GM12878 (cell line): Measurements from ENCODE around the gene TNP1. TPM values are rescaled to one million over a fixed set of nuclear protein-coding genes. Genes with fewer than 3 reads are reported as not detected.

Experiments
- ATAC-seq: fragments of 200-7000 bp; cut with Tn5 transposase; 3 replicates; pipeline ENCODE4 v1.9.1; 2020; ENCODE audit warnings: mild to moderate bottlenecking, moderate library complexity
- BruUV-seq: library from RNA; stranded (reverse); fragments of 400-500 nt; replicated peaks from 2 replicates; lab custom pipeline; 2021; lab: Mats Ljungman, UMichigan
- CTCF ChIA-PET: fragments of 300-600 bp; sonication (Branson Sonifier 250); formaldehyde crosslinking; extraction: SDS; loops from one replicate; lab custom pipeline; 2021; ENCODE audit warnings: inconsistent platforms; lab: Yijun Ruan, JAX
- POLR2A ChIA-PET: fragments of 350-600 bp; formaldehyde crosslinking; extraction: SDS; loops from one replicate; lab custom pipeline; 2021; ENCODE audit warnings: inconsistent platforms; lab: Charles Lee
- RAD21 ChIA-PET: fragments of 300-600 bp; sonication (Branson Sonifier 250); formaldehyde crosslinking; loops from one replicate; lab custom pipeline; 2023; ENCODE audit warnings: antibody characterized with exemption; ENCODE audit not compliant: unreplicated experiment; lab: Charles Lee
- SMC1A ChIA-PET: fragments of 300-600 bp; sonication (Branson Sonifier 250); formaldehyde crosslinking; loops from one replicate; lab custom pipeline; 2023; ENCODE audit not compliant: unreplicated experiment, uncharacterized antibody; lab: Charles Lee
- DNase-seq: peaks from one replicate; pipeline ENCODE4 v3.0.0-alpha.2; 2011; ENCODE audit warnings: low read depth, low spot score
- FAIRE-seq: peaks from 3 replicates; lab custom pipeline; 2011; peaks lifted over from hg19 to GRCh38; lab: Jason Lieb, UNC
- H2AFZ ChIP-seq: 2 replicates; pipeline ENCODE4 v1.6.0; 2011; ENCODE audit warnings: low read depth, low read length, control low read depth; ENCODE audit not compliant: control insufficient read depth
- H3K27ac ChIP-seq: 2 replicates; pipeline ENCODE4 v1.5.1; 2011; ENCODE audit warnings: control low read depth; ENCODE audit not compliant: control insufficient read depth, insufficient read depth
- H3K27me3 ChIP-seq, 2 experiments: replicated peaks in 1 of 2; 2 replicates each; pipeline versions ENCODE4 v1.6.0 to v1.6.1; 2011; ENCODE audit warnings: low read length in 1 of 2; ENCODE audit not compliant: control insufficient read depth in 2 of 2, insufficient read depth in 2 of 2
- H3K36me3 ChIP-seq, 2 experiments: 2 replicates each; pipeline ENCODE4 v1.5.1; 2011; ENCODE audit warnings: low read length in 1 of 2; ENCODE audit not compliant: control insufficient read depth in 2 of 2, insufficient read depth in 2 of 2
- H3K4me1 ChIP-seq: 2 replicates; pipeline ENCODE4 v1.6.1; 2011; ENCODE audit warnings: mild to moderate bottlenecking, low read length, moderate library complexity, mixed read lengths; ENCODE audit not compliant: control insufficient read depth, insufficient read depth
- H3K4me2 ChIP-seq: 2 replicates; pipeline ENCODE4 v1.6.0; 2011; ENCODE audit warnings: control low read depth; ENCODE audit not compliant: control insufficient read depth, insufficient read depth
- H3K4me3 ChIP-seq: fragments of 200-600 bp; sonication (generic); 2 replicates; pipeline ENCODE4 v1.5.1; 2016
- H3K79me2 ChIP-seq: 2 replicates; pipeline ENCODE4 v1.6.0; 2011; ENCODE audit warnings: low read length; ENCODE audit not compliant: control insufficient read depth, insufficient read depth
- H3K9ac ChIP-seq: 2 replicates; pipeline ENCODE4 v1.8.0; 2011; ENCODE audit warnings: low read length, control low read depth, mixed read lengths; ENCODE audit not compliant: control insufficient read depth, insufficient read depth
- H3K9me3 ChIP-seq: replicated peaks from 3 replicates; pipeline ENCODE4 v1.5.1; 2011; ENCODE audit warnings: mild to moderate bottlenecking, low read length; ENCODE audit not compliant: control insufficient read depth, insufficient read depth
- H4K20me1 ChIP-seq: 2 replicates; pipeline ENCODE4 v1.6.0; 2011; ENCODE audit not compliant: control insufficient read depth, insufficient read depth
- BCL3 ChIP-seq: IDR thresholded peaks from 2 replicates; pipeline ENCODE4 v1.6.1; 2011; ENCODE audit warnings: borderline replicate concordance, low read depth, mild to moderate bottlenecking, moderate library complexity, low read length; ENCODE audit not compliant: insufficient read depth, poor library complexity, severe bottlenecking
- CBX5 ChIP-seq: sonication (generic); IDR thresholded peaks from 2 replicates; pipeline ENCODE4 v1.6.1; 2016; ENCODE audit warnings: low read depth, moderate library complexity, mild to moderate bottlenecking, inconsistent platforms
- CEBPB ChIP-seq, 2 experiments: fragments of 150-350 bp in 1 of 2; IDR thresholded peaks; 2 replicates each; pipeline ENCODE4 v1.6.1; 2012 to 2014; ENCODE audit warnings: low read depth in 2 of 2, low read length in 2 of 2, borderline replicate concordance in 1 of 2, inconsistent platforms in 1 of 2
- CREB1 ChIP-seq: IDR thresholded peaks from 2 replicates; pipeline ENCODE4 v1.6.1; 2012; ENCODE audit warnings: low read depth, mild to moderate bottlenecking, inconsistent platforms
- CREM ChIP-seq: IDR thresholded peaks from 2 replicates; pipeline ENCODE4 v1.6.1; 2014; ENCODE audit warnings: antibody characterized with exemption, low read depth
- EED ChIP-seq: sonication (generic); IDR thresholded peaks from 2 replicates; pipeline ENCODE4 v1.6.1; 2016; ENCODE audit warnings: antibody characterized with exemption, low read depth
- EZH2 ChIP-seq: IDR thresholded peaks from 2 replicates; pipeline ENCODE4 v1.6.1; 2012; ENCODE audit warnings: low read depth, mild to moderate bottlenecking, control low read depth, inconsistent platforms, low read length, borderline replicate concordance; ENCODE audit not compliant: control insufficient read depth
- HSF1 ChIP-seq: fragments of 150-350 bp; IDR thresholded peaks from 2 replicates; pipeline ENCODE4 v1.6.1; 2014; ENCODE audit warnings: mild to moderate bottlenecking, low read depth, low read length
- MEF2A ChIP-seq: IDR thresholded peaks from 2 replicates; pipeline ENCODE4 v1.6.1; 2011; ENCODE audit warnings: low read depth, mild to moderate bottlenecking, low read length, moderate library complexity; ENCODE audit not compliant: insufficient read depth
- NBN ChIP-seq: fragments of 450-650 bp; IDR thresholded peaks from 2 replicates; pipeline ENCODE4 v1.6.1; 2016
- NFIC ChIP-seq: IDR thresholded peaks from 2 replicates; pipeline ENCODE4 v1.6.1; 2012; ENCODE audit warnings: low read depth, mild to moderate bottlenecking, inconsistent platforms, low read length, moderate library complexity
- PML ChIP-seq: IDR thresholded peaks from 2 replicates; pipeline ENCODE4 v1.6.1; 2012; ENCODE audit warnings: low read length, inconsistent platforms
- POLR2AphosphoS2 ChIP-seq: IDR thresholded peaks from 2 replicates; pipeline ENCODE4 v1.6.1; 2011; ENCODE audit warnings: low read depth, mild to moderate bottlenecking, low read length, improper control_type of control experiment, moderate library complexity
- RBBP5 ChIP-seq: fragments of 200-600 bp; sonication (generic); conservative IDR thresholded peaks from 2 replicates; pipeline ENCODE4 v1.6.1; 2016
- RFX5 ChIP-seq: IDR thresholded peaks from 2 replicates; pipeline ENCODE4 v1.6.1; 2011; ENCODE audit warnings: low read depth, low read length, improper control_type of control experiment
- SP1 ChIP-seq: IDR thresholded peaks from one replicate; pipeline ENCODE4 v1.6.1; 2011; ENCODE audit warnings: low read depth, low read length
- TARDBP ChIP-seq: IDR thresholded peaks from 2 replicates; pipeline ENCODE4 v1.6.1; 2016; ENCODE audit warnings: borderline replicate concordance
- ZBTB4 ChIP-seq: fragments of 450-650 bp; formaldehyde crosslinking; IDR thresholded peaks from 2 replicates; pipeline ENCODE4 v1.4.0; 2022; ENCODE audit warnings: mild to moderate bottlenecking, moderate library complexity
- WGBS: methylation state at CpG from one replicate; pipeline ENCODE4 v1.1.6; 2016; ENCODE audit warnings: low lambda C conversion rate; ENCODE audit not compliant: insufficient replicate concordance, insufficient coverage; ENCODE audit errors: missing lambda C conversion rate; 5-methylcytosine and 5-hydroxymethylcytosine counted together
- in situ Hi-C: fragments of 300-500 bp; cut with MboI; formaldehyde crosslinking; loops from 9 replicates; pipeline ENCODE4 v1.14.3; 2018; ENCODE audit warnings: mixed read lengths
- intact Hi-C: fragments of 100-400 bp; cut with micrococcal nuclease; formaldehyde crosslinking; loops from one replicate; pipeline ENCODE4 v1.14.2; 2022; ENCODE audit not compliant: unreplicated experiment
- polyA plus RNA-seq, 11 experiments: library from polyadenylated mRNA; depleted of rRNA in 4 of 11; unstranded in 6 of 11; stranded (reverse) in 5 of 11; fragments of >200 nt; fragmentation: Nextera tagmentation in 4 of 11; fragmentation: Illumina TruSeq in 1 of 11; extraction: Ambion mirVana in 4 of 11; extraction: Trizol in 1 of 11; gene quantifications; 1 replicate in 1 of 11; 2 replicates in 10 of 11; pipeline versions ENCODE4 v1.2.1 to v1.2.3, GENCODE V29; 2011 to 2016; ENCODE audit warnings: inconsistent platforms in 2 of 11, missing spikeins in 2 of 11, low read depth in 1 of 11
- total RNA-seq, 4 experiments: library from RNA; depleted of rRNA in 3 of 4; stranded (reverse); fragments of >200 nt in 3 of 4; fragmentation: Illumina TruSeq in 1 of 4; extraction: Trizol in 1 of 4; gene quantifications; 2 replicates each; pipeline versions ENCODE4 v1.2.1 to v1.2.3, GENCODE V29; 2013 to 2021
- TF ChIP-seq, protein P1 (sequence below): IDR thresholded peaks from 2 replicates; pipeline ENCODE4 v1.6.1; 2012; ENCODE audit warnings: low read length, inconsistent platforms

The TNP1 gene
- total and polyA plus RNA-seq, 10 of the 15 experiments (the other 5 are each of a cell fraction or from before 2014, with no cell fraction given): not detected

GRCh38 chr2:216866515-216867095 lies 6.7 kb upstream of the TNP1 start:
- POLR2A ChIA-PET: no interaction called here
- intact Hi-C loops: no loop called here
- SMC1A ChIA-PET: no interaction called here
- Histone ChIP-seq H3K79me2 (no peaks in the 10 kb centered on the region), H4K20me1 (no peaks in the 10 kb centered on the region), H3K4me1 (no peaks in the 10 kb centered on the region), H3K9me3 (no peaks in the 10 kb centered on the region), H3K36me3 (no peaks in the 10 kb centered on the region), H3K4me2 (no peak overlapping the region), H3K9ac (no peak overlapping the region), H3K27ac (no peak overlapping the region), H3K27me3 (no peaks in the 10 kb centered on the region; a peak in 2 of 4 replicates), H3K4me3 (no peak overlapping the region), H2AFZ (no peak overlapping the region)
- ATAC-seq (no peak), DNase-seq (no peak), FAIRE-seq (no peak)
- in situ Hi-C loops: no loop called here
- CTCF ChIA-PET: no interaction called here
- WGBS: 33% methylated on average over 3 of the region's 3 CpGs
- RAD21 ChIA-PET: no interaction called here
- no TSS peak for BruUV-seq
- TF ChIP-seq RFX5 (no peak), RBBP5 (no peak), EZH2 (no peak), TARDBP (no peak), HSF1 (no peak), BCL3 (no peak), SP1 (no peak), PML (no peak), CREB1 (no peak), POLR2AphosphoS2 (no peak), CBX5 (no peak), ZBTB4 (CRISPR knock-in tag) (no peak), CEBPB (IDR thresholded peaks at IDR 0.05; ENCODE audit: borderline replicate concordance in 1 of 2, low read depth in 2 of 2, low read length in 2 of 2) (no peak), NFIC (no peak), EED (no peak), NBN (no peak), MEF2A (no peak), CREM (no peak)
- TF ChIP-seq, protein P1, sequence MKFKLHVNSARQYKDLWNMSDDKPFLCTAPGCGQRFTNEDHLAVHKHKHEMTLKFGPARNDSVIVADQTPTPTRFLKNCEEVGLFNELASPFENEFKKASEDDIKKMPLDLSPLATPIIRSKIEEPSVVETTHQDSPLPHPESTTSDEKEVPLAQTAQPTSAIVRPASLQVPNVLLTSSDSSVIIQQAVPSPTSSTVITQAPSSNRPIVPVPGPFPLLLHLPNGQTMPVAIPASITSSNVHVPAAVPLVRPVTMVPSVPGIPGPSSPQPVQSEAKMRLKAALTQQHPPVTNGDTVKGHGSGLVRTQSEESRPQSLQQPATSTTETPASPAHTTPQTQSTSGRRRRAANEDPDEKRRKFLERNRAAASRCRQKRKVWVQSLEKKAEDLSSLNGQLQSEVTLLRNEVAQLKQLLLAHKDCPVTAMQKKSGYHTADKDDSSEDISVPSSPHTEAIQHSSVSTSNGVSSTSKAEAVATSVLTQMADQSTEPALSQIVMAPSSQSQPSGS: no peak
